H1 (cell line): Measurements from ENCODE around the gene STX11.

ENCODE experiments used
- CTCF ChIP-seq, 3 experiments: IDR thresholded peaks; 1 replicate in 2 of 3; 2 replicates in 1 of 3; pipeline versions ENCODE4 v1.5.1 to v1.6.1; 2011; ENCODE audit warnings: low read length in 3 of 3, mild to moderate bottlenecking in 3 of 3, inconsistent platforms in 2 of 3, low read depth in 1 of 3, moderate library complexity in 1 of 3; ENCODE audit not compliant: insufficient read depth in 1 of 3; ENCODE audit errors: control extremely low read depth in 1 of 3
- EZH2 ChIP-seq: fragments of 200-600 bp; sonication (generic); IDR thresholded peaks from 2 replicates; pipeline ENCODE4 v1.7.1; 2012; ENCODE audit warnings: low read depth, mild to moderate bottlenecking, moderate library complexity, low read length, inconsistent platforms; ENCODE audit not compliant: severe bottlenecking
- GTF2F1 ChIP-seq: IDR thresholded peaks from 2 replicates; pipeline ENCODE4 v1.6.1; 2012; ENCODE audit warnings: low read depth, low read length, improper control_type of control experiment, borderline replicate concordance
- HDAC6 ChIP-seq: IDR thresholded peaks from one replicate; pipeline ENCODE4 v1.7.1; 2012; ENCODE audit warnings: low read depth, mild to moderate bottlenecking, inconsistent platforms, low read length, moderate library complexity
- KDM4A ChIP-seq: IDR thresholded peaks from one replicate; pipeline ENCODE4 v1.7.1; 2012; ENCODE audit warnings: low read depth, mild to moderate bottlenecking, moderate library complexity, low read length, inconsistent platforms; ENCODE audit not compliant: severe bottlenecking
- MAX ChIP-seq: IDR thresholded peaks from 2 replicates; pipeline ENCODE4 v1.6.1; 2012; ENCODE audit warnings: inconsistent platforms
- RBBP5 ChIP-seq: IDR thresholded peaks from 2 replicates; pipeline ENCODE4 v1.7.1; 2012; ENCODE audit warnings: low read depth, mild to moderate bottlenecking, inconsistent platforms, low read length, moderate library complexity, borderline replicate concordance
- SIN3A ChIP-seq, 2 experiments: IDR thresholded peaks in 1 of 2; conservative IDR thresholded peaks in 1 of 2; 2 replicates each; pipeline ENCODE4 v1.6.1; 2011 to 2012; ENCODE audit warnings: low read length in 2 of 2, improper control_type of control experiment in 1 of 2, low read depth in 1 of 2, mild to moderate bottlenecking in 1 of 2
- ZNF274 ChIP-seq: IDR thresholded peaks from 2 replicates; pipeline ENCODE4 v1.7.0; 2012; ENCODE audit warnings: low read length, borderline replicate concordance; ENCODE audit errors: extremely low read depth

- TF ChIP-seq ZNF274 (no peak), CTCF (IDR thresholded peaks at IDR 0.05; ENCODE audit: control extremely low read depth in 1 of 3, insufficient read depth in 1 of 3, low read depth in 1 of 3, low read length in 3 of 3) (no peak), GTF2F1 (no peak), HDAC6 (no peak), EZH2 (no peak), KDM4A (no peak), SIN3A (conservative IDR thresholded peaks at IDR 0.05 in 1 of 2, IDR thresholded peaks at IDR 0.05 in 1 of 2; ENCODE audit: low read depth in 1 of 2, low read length in 2 of 2) (no peak), RBBP5 (no peak), MAX (no peak)
Observed at GRCh38 chr6:144190593-144190992, 40.3 kb downstream of the STX11 start.
